Trophoblast cell (in vitro differentiated cells and primary cell): Measurements from ENCODE around the gene IFNLR1.

Experiments used
- DNase-seq, 2 donors: peaks; one replicate each; pipeline ENCODE4 v3.0.0-alpha.2; 2016
- H2AFZ ChIP-seq: 2 replicates; pipeline ENCODE4 v1.6.1; 2013; ENCODE audit warnings: low read length, moderate library complexity, mild to moderate bottlenecking; ENCODE audit not compliant: insufficient read depth, poor library complexity
- H2AK5ac ChIP-seq: 2 replicates; pipeline ENCODE4 v1.6.1; 2013; ENCODE audit warnings: mild to moderate bottlenecking, low read length
- H2BK120ac ChIP-seq: 2 replicates; pipeline ENCODE4 v1.6.1; 2013; ENCODE audit warnings: low read length, mild to moderate bottlenecking, moderate library complexity; ENCODE audit not compliant: insufficient read depth, poor library complexity
- H2BK12ac ChIP-seq: 2 replicates; pipeline ENCODE4 v1.6.1; 2013; ENCODE audit warnings: mild to moderate bottlenecking, low read length, moderate library complexity
- H2BK5ac ChIP-seq: 2 replicates; pipeline ENCODE4 v1.6.1; 2013; ENCODE audit warnings: low read length, low read depth, moderate library complexity, mild to moderate bottlenecking; ENCODE audit not compliant: poor library complexity
- H3K14ac ChIP-seq: 2 replicates; pipeline ENCODE4 v1.6.1; 2013; ENCODE audit warnings: mild to moderate bottlenecking, low read length
- H3K18ac ChIP-seq: 2 replicates; pipeline ENCODE4 v1.6.1; 2013; ENCODE audit warnings: mild to moderate bottlenecking, low read length
- H3K23ac ChIP-seq: 2 replicates; pipeline ENCODE4 v1.6.1; 2013; ENCODE audit warnings: low read length
- H3K27ac ChIP-seq: 2 replicates; pipeline ENCODE4 v1.5.1; 2013; ENCODE audit warnings: low read depth, mild to moderate bottlenecking, inconsistent platforms, low read length, moderate library complexity
- H3K27me3 ChIP-seq: 2 replicates; pipeline ENCODE4 v1.6.1; 2013; ENCODE audit warnings: inconsistent platforms, mild to moderate bottlenecking, low read length, moderate library complexity; ENCODE audit not compliant: insufficient read depth
- H3K36me3 ChIP-seq, 2 experiments: 1 replicate in 1 of 2; 2 replicates in 1 of 2; pipeline ENCODE4 v1.6.1; 2013; ENCODE audit warnings: low read length in 2 of 2, mild to moderate bottlenecking in 2 of 2, moderate library complexity in 1 of 2; ENCODE audit not compliant: insufficient read depth in 2 of 2, control insufficient read depth in 1 of 2
- H3K4ac ChIP-seq: 2 replicates; pipeline ENCODE4 v1.6.1; 2013; ENCODE audit warnings: low read depth, mild to moderate bottlenecking, low read length, moderate library complexity
- H3K4me1 ChIP-seq, 2 experiments: 1 replicate in 1 of 2; 2 replicates in 1 of 2; pipeline ENCODE4 v1.6.1; 2013; ENCODE audit warnings: low read length in 2 of 2, mild to moderate bottlenecking in 2 of 2, moderate library complexity in 1 of 2; ENCODE audit not compliant: insufficient read depth in 2 of 2, control insufficient read depth in 1 of 2
- H3K4me2 ChIP-seq: 2 replicates; pipeline ENCODE4 v1.6.1; 2013; ENCODE audit warnings: inconsistent platforms, mild to moderate bottlenecking, low read length, moderate library complexity
- H3K4me3 ChIP-seq: 2 replicates; pipeline ENCODE4 v1.5.1; 2013; ENCODE audit warnings: mild to moderate bottlenecking, low read depth, low read length, inconsistent platforms
- H3K79me1 ChIP-seq: one replicate; pipeline ENCODE4 v1.6.1; 2013; ENCODE audit warnings: low read length
- H3K79me2 ChIP-seq: 2 replicates; pipeline ENCODE4 v1.6.1; 2013; ENCODE audit warnings: low read length, mild to moderate bottlenecking; ENCODE audit not compliant: control insufficient read depth, insufficient read depth, poor library complexity
- H3K9ac ChIP-seq: 2 replicates; pipeline ENCODE4 v1.6.1; 2013; ENCODE audit warnings: mild to moderate bottlenecking, low read length
- H3K9me3 ChIP-seq: 2 replicates; pipeline ENCODE4 v1.6.1; 2013; ENCODE audit warnings: low read depth, mild to moderate bottlenecking, control low read depth, inconsistent platforms, low read length; ENCODE audit not compliant: insufficient read depth
- H4K12ac ChIP-seq: 2 replicates; pipeline ENCODE4 v1.6.1; 2013; ENCODE audit warnings: low read depth, mild to moderate bottlenecking, low read length, moderate library complexity
- H4K8ac ChIP-seq: 2 replicates; pipeline ENCODE4 v1.6.1; 2013; ENCODE audit warnings: low read depth, mild to moderate bottlenecking, low read length, moderate library complexity
- H4K91ac ChIP-seq: one replicate; pipeline ENCODE4 v1.6.1; 2013; ENCODE audit warnings: low read depth, mild to moderate bottlenecking, low read length, moderate library complexity
- WGBS: extraction: QIAGEN DNeasy Blood & Tissue Kit; methylation state at CpG from one replicate; pipeline ENCODE4 v1.1.7; 2013; ENCODE audit warnings: missing lambda C conversion rate; ENCODE audit not compliant: insufficient read length, insufficient coverage; ENCODE audit errors: extremely low coverage; 5-methylcytosine and 5-hydroxymethylcytosine counted together

The IFNLR1 gene

DNA sequence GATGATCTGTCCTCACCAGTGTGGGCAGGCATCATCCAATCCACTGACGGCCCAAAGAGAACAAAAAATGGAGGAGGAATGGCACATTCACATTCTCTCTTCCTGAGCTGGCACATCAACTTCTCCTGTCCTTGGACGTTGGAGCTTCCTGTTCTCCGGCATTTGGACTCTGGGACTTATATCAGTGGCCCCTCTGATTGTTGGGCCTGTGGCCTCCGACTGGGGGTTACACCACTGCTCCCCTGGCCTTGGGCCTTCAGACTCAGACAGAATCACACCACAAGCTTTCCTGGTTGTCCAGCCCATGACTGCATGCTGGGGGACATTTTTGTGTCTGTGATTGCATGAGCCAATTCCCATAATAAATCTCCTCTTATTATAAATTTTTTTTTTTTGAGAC lies 20.1 kb downstream of the IFNLR1 start:
- Histone ChIP-seq H3K18ac (no peak overlapping the region), H2AFZ (no peak overlapping the region), H3K27me3 (no peaks in the 10 kb centered on the region), H2AK5ac (no peak overlapping the region), H4K91ac (no peak overlapping the region), H3K4me1 (no peaks in the 10 kb centered on the region), H4K12ac (no peak overlapping the region), H3K9ac (no peak overlapping the region), H3K14ac (no peak overlapping the region), H3K4me2 (no peak overlapping the region), H4K8ac (no peak overlapping the region), H2BK5ac (no peak overlapping the region), H3K27ac (no peak overlapping the region), H3K23ac (no peak overlapping the region), H3K79me2 (no peaks in the 10 kb centered on the region), H3K4me3 (no peak overlapping the region), H3K36me3 (peaks cover 7 to 10% of the 10 kb centered on the region in 2 experiments), H3K79me1 (no peaks in the 10 kb centered on the region), H3K9me3 (no peaks in the 10 kb centered on the region), H2BK120ac (no peak overlapping the region), H2BK12ac (no peak overlapping the region), H3K4ac (no peak overlapping the region)
- WGBS = no CpG with 5 or more reads among the region's 4 CpGs
- DNase-seq = no peak

DNA sequence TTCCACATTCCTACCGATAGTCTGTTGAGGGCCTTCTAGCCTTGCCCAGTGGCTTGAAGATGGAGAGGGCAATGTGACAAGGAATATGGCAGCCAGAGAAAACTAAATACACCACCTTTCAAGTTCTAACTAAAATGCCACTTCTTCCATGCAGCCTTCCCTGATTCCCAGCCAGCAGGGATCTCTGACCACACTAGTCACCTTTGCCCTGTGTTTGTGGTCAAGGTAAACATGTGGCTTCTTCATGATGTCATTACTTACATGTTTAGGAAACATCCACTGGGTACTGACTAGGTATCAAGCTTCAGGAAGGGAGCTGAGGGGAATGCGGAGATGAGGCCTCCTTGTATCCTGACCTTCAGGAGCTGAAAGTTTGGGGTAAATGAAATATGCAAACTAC lies 21.6 kb downstream of the IFNLR1 start:
- H2AK5ac ChIP-seq = no peak overlapping the region
- H2BK120ac ChIP-seq = no peak overlapping the region
- no peak overlapping the region for H3K9ac ChIP-seq
- no peak overlapping the region for H3K4ac ChIP-seq
- no peak overlapping the region for H2AFZ ChIP-seq
- no peak overlapping the region for H3K27ac ChIP-seq
- H3K79me2 ChIP-seq = no peaks in the 10 kb centered on the region
- H3K36me3 ChIP-seq = peaks cover 7 to 10% of the 10 kb centered on the region in 2 experiments
- DNase-seq = no peak
- H3K4me3 ChIP-seq = no peak overlapping the region
- no peak overlapping the region for H4K12ac ChIP-seq
- no peaks in the 10 kb centered on the region for H3K27me3 ChIP-seq
- no peak overlapping the region for H2BK12ac ChIP-seq
- no peak overlapping the region for H3K4me2 ChIP-seq
- H3K79me1 ChIP-seq = no peaks in the 10 kb centered on the region
- no peak overlapping the region for H3K14ac ChIP-seq
- H3K18ac ChIP-seq = no peak overlapping the region
- H2BK5ac ChIP-seq = no peak overlapping the region
- no CpG with 5 or more reads among the region's 2 CpGs for WGBS
- H4K91ac ChIP-seq = no peak overlapping the region
- H4K8ac ChIP-seq = no peak overlapping the region
- no peak overlapping the region for H3K23ac ChIP-seq
- no peaks in the 10 kb centered on the region for H3K4me1 ChIP-seq
- no peaks in the 10 kb centered on the region for H3K9me3 ChIP-seq

DNA sequence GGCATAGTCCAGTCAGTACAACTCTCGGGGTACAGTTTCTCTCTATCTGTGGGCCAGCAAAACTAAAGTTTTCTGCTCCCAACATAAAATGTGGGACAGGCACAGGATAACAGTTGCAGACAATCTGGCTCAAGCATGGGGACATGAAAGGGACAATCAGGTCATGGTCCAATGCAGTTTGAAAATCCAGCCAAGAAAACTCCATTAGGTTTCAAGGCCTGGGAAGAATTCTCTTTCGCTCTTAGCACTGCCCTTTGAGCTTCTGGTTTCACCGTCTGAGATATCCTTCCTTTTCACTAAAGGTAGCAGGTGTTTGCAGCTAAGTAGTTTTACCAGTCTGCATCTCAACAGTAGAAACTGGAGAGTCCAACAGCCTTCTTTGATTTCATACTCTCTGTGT lies 23.1 kb downstream of the IFNLR1 start:
- Histone ChIP-seq H2BK12ac (no peak overlapping the region), H2BK120ac (no peak overlapping the region), H3K9me3 (no peaks in the 10 kb centered on the region), H4K91ac (no peak overlapping the region), H3K4ac (no peak overlapping the region), H3K4me2 (no peak overlapping the region), H3K9ac (no peak overlapping the region), H3K79me1 (no peaks in the 10 kb centered on the region), H4K8ac (no peak overlapping the region), H3K4me1 (no peaks in the 10 kb centered on the region), H3K79me2 (no peaks in the 10 kb centered on the region), H4K12ac (no peak overlapping the region), H3K14ac (no peak overlapping the region), H3K36me3 (peaks cover 7 to 13% of the 10 kb centered on the region in 2 experiments), H2AFZ (no peak overlapping the region), H3K23ac (no peak overlapping the region), H3K18ac (no peak overlapping the region), H3K4me3 (no peak overlapping the region), H3K27ac (no peak overlapping the region), H3K27me3 (no peaks in the 10 kb centered on the region), H2AK5ac (no peak overlapping the region), H2BK5ac (no peak overlapping the region)
- no CpG with 5 or more reads among the region's 3 CpGs for WGBS
- no peak for DNase-seq

DNA sequence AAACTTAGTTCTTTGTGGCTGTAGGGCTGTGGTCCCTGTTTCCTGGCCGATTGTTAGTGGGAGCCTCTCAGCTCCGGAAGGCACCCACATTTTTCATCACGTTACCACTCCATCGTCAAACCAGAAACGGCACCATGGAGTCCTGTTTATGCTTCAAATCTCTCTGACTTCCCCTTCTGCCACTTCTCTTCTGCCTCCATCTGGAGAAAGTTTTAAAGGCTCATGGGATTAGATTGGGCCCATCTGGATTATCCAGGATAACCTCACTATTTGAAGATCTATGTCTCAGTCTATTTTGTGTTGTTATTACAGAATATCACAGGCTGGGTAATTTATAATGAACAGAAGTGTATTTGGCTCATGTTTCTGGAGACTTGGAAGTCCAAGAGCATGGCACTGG lies 24.9 kb downstream of the IFNLR1 start:
- Histone ChIP-seq H4K12ac (no peak overlapping the region), H3K36me3 (peaks cover 10 to 15% of the 10 kb centered on the region in 2 experiments), H2AK5ac (no peak overlapping the region), H3K14ac (no peak overlapping the region), H3K79me1 (no peaks in the 10 kb centered on the region), H3K4me3 (no peak overlapping the region), H2BK120ac (no peak overlapping the region), H4K91ac (no peak overlapping the region), H2AFZ (no peak overlapping the region), H3K4me1 (no peaks in the 10 kb centered on the region), H3K27ac (no peak overlapping the region), H3K23ac (no peak overlapping the region), H3K79me2 (no peaks in the 10 kb centered on the region), H3K9me3 (no peaks in the 10 kb centered on the region), H3K27me3 (no peaks in the 10 kb centered on the region), H2BK5ac (no peak overlapping the region), H3K4ac (no peak overlapping the region), H4K8ac (no peak overlapping the region), H3K9ac (no peak overlapping the region), H2BK12ac (no peak overlapping the region), H3K4me2 (no peak overlapping the region), H3K18ac (no peak overlapping the region)
- no peak for DNase-seq
- WGBS = no CpG with 5 or more reads among the region's 5 CpGs
